Measurements from ENCODE around the gene APCDD1L.
A peak's percentile ranks its signal among the peaks of the same experiment; 100 is the strongest.

The APCDD1L gene

GRCh38 chr20:58492795-58493524 is 22.2 kb downstream of the APCDD1L start:
- DNase-seq (ENCODE audit: extremely low read depth in 1 of 2, low read depth in 1 of 2) = no peak

GRCh38 chr20:58492074-58492718 is 23.0 kb downstream of the APCDD1L start:
- no peak for DNase-seq (ENCODE audit: extremely low read depth in 1 of 2, low read depth in 1 of 2)

GRCh38 chr20:58486207-58486606 is 29.0 kb downstream of the APCDD1L start:
- no peak for DNase-seq (ENCODE audit: extremely low read depth in 1 of 2, low read depth in 1 of 2)

GRCh38 chr20:58485393-58485792 is 29.8 kb downstream of the APCDD1L start:
- DNase-seq (ENCODE audit: extremely low read depth in 1 of 2, low read depth in 1 of 2) = no peak

- no peak for DNase-seq (ENCODE audit: extremely low read depth in 1 of 2, low read depth in 1 of 2)
Observed at GRCh38 chr20:58483470-58483869, 31.7 kb downstream of the APCDD1L start.

- DNase-seq (ENCODE audit: extremely low read depth in 1 of 2, low read depth in 1 of 2) = no peak
Observed at GRCh38 chr20:58483051-58483450, 32.1 kb downstream of the APCDD1L start.

GRCh38 chr20:58482416-58482815 is 32.8 kb downstream of the APCDD1L start:
- DNase-seq (ENCODE audit: extremely low read depth in 1 of 2, low read depth in 1 of 2) = no peak

- DNase-seq (ENCODE audit: extremely low read depth in 1 of 2, low read depth in 1 of 2) = peak; percentile 1 to 19
Observed at GRCh38 chr20:58481481-58482021, 33.6 kb downstream of the APCDD1L start.

GRCh38 chr20:58480551-58481336 is 34.5 kb downstream of the APCDD1L start:
- no peak for DNase-seq (ENCODE audit: extremely low read depth in 1 of 2, low read depth in 1 of 2)

GRCh38 chr20:58479726-58480440 is 35.3 kb downstream of the APCDD1L start:
- DNase-seq (ENCODE audit: extremely low read depth in 1 of 2, low read depth in 1 of 2) = no peak

GRCh38 chr20:58478141-58478805 is 36.9 kb downstream of the APCDD1L start:
- no peak for DNase-seq (ENCODE audit: extremely low read depth in 1 of 2, low read depth in 1 of 2)

GRCh38 chr20:58475466-58475865 is 39.7 kb downstream of the APCDD1L start:
- no peak for DNase-seq (ENCODE audit: extremely low read depth in 1 of 2, low read depth in 1 of 2)

- no peak for DNase-seq (ENCODE audit: extremely low read depth in 1 of 2, low read depth in 1 of 2)
Observed at GRCh38 chr20:58473453-58474425, 41.5 kb downstream of the APCDD1L start.

GRCh38 chr20:58472273-58473018 is 42.8 kb downstream of the APCDD1L start:
- DNase-seq (ENCODE audit: extremely low read depth in 1 of 2, low read depth in 1 of 2) = no peak

GRCh38 chr20:58471193-58472164 is 43.7 kb downstream of the APCDD1L start:
- DNase-seq (ENCODE audit: extremely low read depth in 1 of 2, low read depth in 1 of 2) = no peak

- DNase-seq (ENCODE audit: extremely low read depth in 1 of 2, low read depth in 1 of 2) = no peak
Observed at GRCh38 chr20:58470336-58471192, 44.6 kb downstream of the APCDD1L start.
